HUDEP-2 (cell line): ENCODE results near the gene ATP1A4.

Experiments used
- DNase-seq, 76 experiments: peaks; one replicate each; lab custom pipeline; 2025; ENCODE audit not compliant: unreplicated experiment in 76 of 76; lab: John Stamatoyannopoulos, UW

The ATP1A4 gene

GRCh38 chr1:160139840-160140239 lies 11.6 kb upstream of the ATP1A4 start:
- DNase-seq, result no peak

- no peak for DNase-seq
Observed at GRCh38 chr1:160143695-160144094, 7.7 kb upstream of the ATP1A4 start.

GRCh38 chr1:160144921-160145320 lies 6.5 kb upstream of the ATP1A4 start:
- DNase-seq, result no peak

GRCh38 chr1:160146107-160146506 lies 5.3 kb upstream of the ATP1A4 start:
- DNase-seq, result no peak

GRCh38 chr1:160148121-160148520 lies 3.3 kb upstream of the ATP1A4 start:
- no peak for DNase-seq

- DNase-seq, result no peak
Observed at GRCh38 chr1:160149233-160149632, 2.2 kb upstream of the ATP1A4 start.

GRCh38 chr1:160149716-160150115 lies 1.7 kb upstream of the ATP1A4 start:
- no peak for DNase-seq

- DNase-seq, result no peak
Observed at GRCh38 chr1:160154790-160155189, 3.4 kb downstream of the ATP1A4 start.

GRCh38 chr1:160156361-160156760 lies 5.0 kb downstream of the ATP1A4 start:
- no peak for DNase-seq

GRCh38 chr1:160157174-160157573 lies 5.8 kb downstream of the ATP1A4 start:
- DNase-seq, result no peak

- DNase-seq, result no peak
Observed at GRCh38 chr1:160158031-160158430, 6.6 kb downstream of the ATP1A4 start.

- no peak for DNase-seq
Observed at GRCh38 chr1:160158534-160158933, 7.1 kb downstream of the ATP1A4 start.

- DNase-seq, result no peak
Observed at GRCh38 chr1:160159846-160160245, 8.4 kb downstream of the ATP1A4 start.

- no peak for DNase-seq
Observed at GRCh38 chr1:160161965-160162705, 10.7 kb downstream of the ATP1A4 start.

- no peak for DNase-seq
Observed at GRCh38 chr1:160162931-160163330, 11.5 kb downstream of the ATP1A4 start.

GRCh38 chr1:160163615-160164014 lies 12.2 kb downstream of the ATP1A4 start:
- no peak for DNase-seq

- no peak for DNase-seq
Observed at GRCh38 chr1:160164121-160164520, 12.7 kb downstream of the ATP1A4 start.

GRCh38 chr1:160166166-160166868 lies 14.9 kb downstream of the ATP1A4 start:
- DNase-seq, result no peak

- DNase-seq, result no peak
Observed at GRCh38 chr1:160167056-160167455, 15.7 kb downstream of the ATP1A4 start.

GRCh38 chr1:160167580-160167979 lies 16.2 kb downstream of the ATP1A4 start:
- no peak for DNase-seq

- DNase-seq, result no peak
Observed at GRCh38 chr1:160168016-160168415, 16.6 kb downstream of the ATP1A4 start.

- DNase-seq, result no peak
Observed at GRCh38 chr1:160168609-160169369, 17.4 kb downstream of the ATP1A4 start.
